ENCODE measurements around the gene GATA1.

GRCh38 chrX:48785186-48785539 lies 1.2 kb upstream of the GATA1 start:
- TF ChIP-seq CTCF (IDR thresholded peaks at IDR 0.05) (no peak), POLR2A (IDR thresholded peaks at IDR 0.05) (no peak), POLR2AphosphoS5 (IDR thresholded peaks at IDR 0.05) (no peak)

All from breast epithelium (tissue), 3 donors.